ENCODE measurements around the gene ZNF140.

ZNF140 gene

GRCh38 chr12:133130038-133130807, 49.5 kb downstream of the ZNF140 start, which contains the start of the genes ZNF10 and ZNF891:
Gene ZNF10, plus strand, starts transcription at chr12:133130627. Its CDS starts 13,866 bp downstream, at chr12:133144493.
Gene ZNF891, minus strand, starts transcription at chr12:133130274. Its CDS starts 8,356 bp downstream, at chr12:133121918.
- peak; percentile 94 for DNase-seq

GRCh38 chr12:133130808-133131128, 50.0 kb downstream of the ZNF140 start:
- no peak for DNase-seq

GRCh38 chr12:133135747-133136146, 55.0 kb downstream of the ZNF140 start:
- DNase-seq, result no peak

GRCh38 chr12:133145981-133146380, 65.3 kb downstream of the ZNF140 start:
- no peak for DNase-seq

- DNase-seq, result no peak
Measured at GRCh38 chr12:133156125-133156690, 75.5 kb downstream of the ZNF140 start.
